Measurements from ENCODE around the gene TRMT61B. TPM values are rescaled to one million over a fixed set of nuclear protein-coding genes. Genes with fewer than 3 reads are reported as not detected.

The TRMT61B gene
- polyA plus RNA-seq, 4 donors: 23.5 to 29.4 (median 27.3) TPM

Other genes starting within 250 kb of the TRMT61B start
- gene PPP1CB, start 118.5 kb downstream of the TRMT61B start, polyA plus RNA-seq (ENCODE audit: insufficient read length in 4 of 4): 100 to 1,000 TPM; 161 to 225 (median 191) TPM
- 1 to 10 TPM in 3 of 4 donors, under 1 TPM in 1; 0.87 to 4.0 (median 2.5) TPM for gene SPDYA, start 59.5 kb downstream of the TRMT61B start, polyA plus RNA-seq (ENCODE audit: insufficient read length in 4 of 4)
- gene WDR43, start 24.4 kb upstream of the TRMT61B start, polyA plus RNA-seq (ENCODE audit: insufficient read length in 4 of 4): 10 to 100 TPM; 37.8 to 52.8 (median 47.1) TPM
- 1 to 10 TPM in 1 of 4 donors, under 1 TPM in 3; 0.15 to 1.6 (median 0.85) TPM for gene TOGARAM2, start 111.0 kb upstream of the TRMT61B start, polyA plus RNA-seq (ENCODE audit: insufficient read length in 4 of 4)
- gene PCARE, start 204.2 kb upstream of the TRMT61B start, polyA plus RNA-seq (ENCODE audit: insufficient read length in 4 of 4): under 1 TPM; 0.05 to 0.41 (median 0.20) TPM
- gene CLIP4, start 245.1 kb upstream of the TRMT61B start, polyA plus RNA-seq (ENCODE audit: insufficient read length in 4 of 4): 10 to 100 TPM; 13.0 to 22.4 (median 18.2) TPM